Spleen (tissue), 7 donors: Measurements from ENCODE around the gene SLC24A3.

Source experiments
- CTCF ChIP-seq, 11 experiments: fragments of 200-600 bp in 7 of 11; fragments of 450-650 bp in 4 of 11; sonication (generic) in 4 of 11; IDR thresholded peaks in 8 of 11; conservative IDR thresholded peaks in 3 of 11; 1 replicate in 7 of 11; 2 replicates in 4 of 11; pipeline versions ENCODE4 v1.4.0 to v1.8.0; 2016 to 2021; ENCODE audit warnings: antibody characterized with exemption in 11 of 11, inconsistent platforms in 4 of 11, mild to moderate bottlenecking in 1 of 11
- POLR2A ChIP-seq, 3 donors: fragments of 450-650 bp; IDR thresholded peaks; one replicate each; pipeline ENCODE4 v1.5.1; 2017; ENCODE audit warnings: antibody characterized with exemption in 3 of 3, mild to moderate bottlenecking in 1 of 3
- POLR2AphosphoS5 ChIP-seq, 3 donors: sonication (generic); formaldehyde crosslinking; IDR thresholded peaks; one replicate each; pipeline ENCODE4 v1.5.1; 2017; ENCODE audit warnings: antibody characterized with exemption in 3 of 3
- donor health status: DM: no; HTN: no; CAD: no; lungs with moderate emphysema.
- donor health status: DM: no; HTN: no; CAD: no.
- donor health status: DM: no; HTN: no; CAD: no.

GRCh38 chr20:19757487-19758132 lies 545.2 kb downstream of the SLC24A3 start:
- TF ChIP-seq CTCF (IDR thresholded peaks at IDR 0.05 in 8 of 11, conservative IDR thresholded peaks at IDR 0.05 in 3 of 11) (no peak), POLR2A (IDR thresholded peaks at IDR 0.05) (no peak), POLR2AphosphoS5 (IDR thresholded peaks at IDR 0.05) (peak; percentile 53 to 81 (median 77))
